ENCODE results near the gene PAK3.

PAK3 gene

GRCh38 chrX:111262086-111262485 is 166.1 kb downstream of the PAK3 start:
- TF ChIP-seq POLR2AphosphoS5 (IDR thresholded peaks at IDR 0.05; ENCODE audit: low read depth, low read length): no peak
- TF ChIP-seq FOXP2 (optimal IDR thresholded peaks at IDR 0.05; ENCODE audit: borderline replicate concordance, extremely low read depth, extremely low read length, insufficient read depth): no peak
- TF ChIP-seq REST (IDR thresholded peaks at IDR 0.05; ENCODE audit: insufficient read depth in 1 of 2, low read depth in 2 of 2, low read length in 2 of 2): no peak
- no peak for TF ChIP-seq TAF1 (IDR thresholded peaks at IDR 0.05; ENCODE audit: borderline replicate concordance, insufficient read depth, low read length)
- no peak for TF ChIP-seq SIN3A (IDR thresholded peaks at IDR 0.05; ENCODE audit: borderline replicate concordance, insufficient read depth, low read length)

GRCh38 chrX:111264385-111264784 is 168.4 kb downstream of the PAK3 start:
- TF ChIP-seq FOXP2 (optimal IDR thresholded peaks at IDR 0.05; ENCODE audit: borderline replicate concordance, extremely low read depth, extremely low read length, insufficient read depth) (no peak), POLR2AphosphoS5 (IDR thresholded peaks at IDR 0.05; ENCODE audit: low read depth, low read length) (no peak), SIN3A (IDR thresholded peaks at IDR 0.05; ENCODE audit: borderline replicate concordance, insufficient read depth, low read length) (no peak), REST (IDR thresholded peaks at IDR 0.05; ENCODE audit: insufficient read depth in 1 of 2, low read depth in 2 of 2, low read length in 2 of 2) (no peak), TAF1 (IDR thresholded peaks at IDR 0.05; ENCODE audit: borderline replicate concordance, insufficient read depth, low read length) (no peak)

- TF ChIP-seq SIN3A (IDR thresholded peaks at IDR 0.05; ENCODE audit: borderline replicate concordance, insufficient read depth, low read length) (no peak), REST (IDR thresholded peaks at IDR 0.05; ENCODE audit: insufficient read depth in 1 of 2, low read depth in 2 of 2, low read length in 2 of 2) (no peak), POLR2AphosphoS5 (IDR thresholded peaks at IDR 0.05; ENCODE audit: low read depth, low read length) (no peak)
Measured at GRCh38 chrX:111265486-111265885, 169.5 kb downstream of the PAK3 start.

- TF ChIP-seq POLR2AphosphoS5 (IDR thresholded peaks at IDR 0.05; ENCODE audit: low read depth, low read length) (no peak), TAF1 (IDR thresholded peaks at IDR 0.05; ENCODE audit: borderline replicate concordance, insufficient read depth, low read length) (no peak), REST (IDR thresholded peaks at IDR 0.05; ENCODE audit: insufficient read depth in 1 of 2, low read depth in 2 of 2, low read length in 2 of 2) (no peak), FOXP2 (optimal IDR thresholded peaks at IDR 0.05; ENCODE audit: borderline replicate concordance, extremely low read depth, extremely low read length, insufficient read depth) (no peak), SIN3A (IDR thresholded peaks at IDR 0.05; ENCODE audit: borderline replicate concordance, insufficient read depth, low read length) (no peak)
Measured at GRCh38 chrX:111268506-111268905, 172.5 kb downstream of the PAK3 start.

- TF ChIP-seq FOXP2 (optimal IDR thresholded peaks at IDR 0.05; ENCODE audit: borderline replicate concordance, extremely low read depth, extremely low read length, insufficient read depth): no peak
- TF ChIP-seq POLR2AphosphoS5 (IDR thresholded peaks at IDR 0.05; ENCODE audit: low read depth, low read length): no peak
- TF ChIP-seq TAF1 (IDR thresholded peaks at IDR 0.05; ENCODE audit: borderline replicate concordance, insufficient read depth, low read length): no peak
- no peak for TF ChIP-seq REST (IDR thresholded peaks at IDR 0.05; ENCODE audit: insufficient read depth in 1 of 2, low read depth in 2 of 2, low read length in 2 of 2)
- no peak for TF ChIP-seq SIN3A (IDR thresholded peaks at IDR 0.05; ENCODE audit: borderline replicate concordance, insufficient read depth, low read length)
Measured at GRCh38 chrX:111270339-111270738, 174.3 kb downstream of the PAK3 start, which contains the start of gene CAPN6. Gene CAPN6 (minus strand): TSS chrX:111270483. CDS start chrX:111263936, 6,547 bp downstream.
